Neural cell (in vitro differentiated cells): ENCODE measurements around the gene RABGGTA.

Source experiments
- CTCF ChIP-seq: fragments of 450-650 bp; IDR thresholded peaks from 2 replicates; pipeline ENCODE4 v1.5.1; 2014; ENCODE audit warnings: antibody characterized with exemption, mild to moderate bottlenecking, moderate library complexity; ENCODE audit not compliant: poor library complexity, severe bottlenecking
- EZH2 ChIP-seq: fragments of 200-600, 300-800 bp; shearing (Covaris generic), sonication (generic); IDR thresholded peaks from 2 replicates; pipeline ENCODE4 v1.6.1; 2014; ENCODE audit warnings: antibody characterized with exemption, low read length, borderline replicate concordance, mild to moderate bottlenecking; ENCODE audit not compliant: insufficient read depth, poor library complexity, severe bottlenecking
- MXI1 ChIP-seq: fragments of 450-650 bp; conservative IDR thresholded peaks from 2 replicates; pipeline ENCODE4 v1.6.1; 2014; ENCODE audit warnings: antibody characterized with exemption, mild to moderate bottlenecking; ENCODE audit not compliant: poor library complexity, severe bottlenecking
- POLR2AphosphoS5 ChIP-seq: IDR thresholded peaks from 2 replicates; pipeline ENCODE4 v1.6.1; 2012
- RAD21 ChIP-seq: fragments of 450-650 bp; conservative IDR thresholded peaks from 2 replicates; pipeline ENCODE4 v1.6.1; 2014; ENCODE audit warnings: antibody characterized with exemption, mild to moderate bottlenecking, moderate library complexity
- SMC3 ChIP-seq: fragments of 450-650 bp; conservative IDR thresholded peaks from 2 replicates; pipeline ENCODE4 v1.6.1; 2014; ENCODE audit warnings: antibody characterized with exemption, mild to moderate bottlenecking, moderate library complexity; ENCODE audit not compliant: poor library complexity
- TAF1 ChIP-seq: IDR thresholded peaks from 2 replicates; pipeline ENCODE4 v1.6.1; 2012; ENCODE audit warnings: low read depth

GRCh38 chr14:24246765-24247212 lies 24.6 kb downstream of the RABGGTA start:
- no peak for TF ChIP-seq CTCF
- no peak for TF ChIP-seq EZH2
- TF ChIP-seq MXI1, result no peak
- no peak for TF ChIP-seq TAF1
- no peak for TF ChIP-seq POLR2AphosphoS5
- TF ChIP-seq RAD21, result no peak
- no peak for TF ChIP-seq SMC3
